ENCODE measurements around the gene RNASE13.

DNA sequence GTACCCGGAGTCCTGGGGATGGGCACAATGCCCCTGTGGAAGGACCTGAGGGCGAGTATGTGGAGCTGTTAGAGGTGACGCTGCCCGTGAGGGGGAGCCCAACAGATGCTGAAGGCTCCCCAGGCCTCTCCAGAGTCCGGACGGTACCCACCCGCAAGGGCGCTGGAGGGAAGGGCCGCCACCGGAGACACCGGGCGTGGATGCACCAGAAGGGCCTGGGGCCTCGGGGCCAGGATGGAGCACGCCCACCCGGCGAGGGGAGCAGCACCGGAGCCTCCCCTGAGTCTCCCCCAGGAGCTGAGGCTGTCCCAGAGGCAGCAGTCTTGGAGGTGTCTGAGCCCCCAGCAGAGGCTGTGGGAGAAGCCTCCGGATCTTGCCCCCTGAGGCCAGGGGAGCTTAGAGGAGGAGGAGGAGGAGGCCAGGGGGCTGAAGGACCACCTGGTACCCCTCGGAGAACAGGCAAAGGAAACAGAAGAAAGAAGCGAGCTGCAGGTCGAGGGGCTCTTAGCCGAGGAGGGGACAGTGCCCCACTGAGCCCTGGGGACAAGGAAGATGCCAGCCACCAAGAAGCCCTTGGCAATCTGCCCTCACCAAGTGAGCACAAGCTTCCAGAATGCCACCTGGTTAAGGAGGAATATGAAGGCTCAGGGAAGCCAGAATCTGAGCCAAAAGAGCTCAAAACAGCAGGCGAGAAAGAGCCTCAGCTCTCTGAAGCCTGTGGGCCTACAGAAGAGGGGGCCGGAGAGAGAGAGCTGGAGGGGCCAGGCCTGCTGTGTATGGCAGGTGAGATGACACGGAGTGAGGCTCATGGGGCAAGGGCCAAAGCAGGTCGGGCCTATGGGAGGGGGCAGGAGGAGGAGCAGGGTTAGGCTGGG is 40.0 kb upstream of the RNASE13 start:
- TF ChIP-seq POLR2A (IDR thresholded peaks at IDR 0.05) = no peak
- TF ChIP-seq, protein P1, sequence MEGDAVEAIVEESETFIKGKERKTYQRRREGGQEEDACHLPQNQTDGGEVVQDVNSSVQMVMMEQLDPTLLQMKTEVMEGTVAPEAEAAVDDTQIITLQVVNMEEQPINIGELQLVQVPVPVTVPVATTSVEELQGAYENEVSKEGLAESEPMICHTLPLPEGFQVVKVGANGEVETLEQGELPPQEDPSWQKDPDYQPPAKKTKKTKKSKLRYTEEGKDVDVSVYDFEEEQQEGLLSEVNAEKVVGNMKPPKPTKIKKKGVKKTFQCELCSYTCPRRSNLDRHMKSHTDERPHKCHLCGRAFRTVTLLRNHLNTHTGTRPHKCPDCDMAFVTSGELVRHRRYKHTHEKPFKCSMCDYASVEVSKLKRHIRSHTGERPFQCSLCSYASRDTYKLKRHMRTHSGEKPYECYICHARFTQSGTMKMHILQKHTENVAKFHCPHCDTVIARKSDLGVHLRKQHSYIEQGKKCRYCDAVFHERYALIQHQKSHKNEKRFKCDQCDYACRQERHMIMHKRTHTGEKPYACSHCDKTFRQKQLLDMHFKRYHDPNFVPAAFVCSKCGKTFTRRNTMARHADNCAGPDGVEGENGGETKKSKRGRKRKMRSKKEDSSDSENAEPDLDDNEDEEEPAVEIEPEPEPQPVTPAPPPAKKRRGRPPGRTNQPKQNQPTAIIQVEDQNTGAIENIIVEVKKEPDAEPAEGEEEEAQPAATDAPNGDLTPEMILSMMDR (IDR thresholded peaks at IDR 0.05) = no peak
